ENCODE data around the gene SUPT4H1.
"Not testable (repeated sequence)": the region's sequence is repeated elsewhere in the genome, so short reads cannot be mapped to it uniquely, and the experiment has no call there.

Gene SUPT4H1

DNA sequence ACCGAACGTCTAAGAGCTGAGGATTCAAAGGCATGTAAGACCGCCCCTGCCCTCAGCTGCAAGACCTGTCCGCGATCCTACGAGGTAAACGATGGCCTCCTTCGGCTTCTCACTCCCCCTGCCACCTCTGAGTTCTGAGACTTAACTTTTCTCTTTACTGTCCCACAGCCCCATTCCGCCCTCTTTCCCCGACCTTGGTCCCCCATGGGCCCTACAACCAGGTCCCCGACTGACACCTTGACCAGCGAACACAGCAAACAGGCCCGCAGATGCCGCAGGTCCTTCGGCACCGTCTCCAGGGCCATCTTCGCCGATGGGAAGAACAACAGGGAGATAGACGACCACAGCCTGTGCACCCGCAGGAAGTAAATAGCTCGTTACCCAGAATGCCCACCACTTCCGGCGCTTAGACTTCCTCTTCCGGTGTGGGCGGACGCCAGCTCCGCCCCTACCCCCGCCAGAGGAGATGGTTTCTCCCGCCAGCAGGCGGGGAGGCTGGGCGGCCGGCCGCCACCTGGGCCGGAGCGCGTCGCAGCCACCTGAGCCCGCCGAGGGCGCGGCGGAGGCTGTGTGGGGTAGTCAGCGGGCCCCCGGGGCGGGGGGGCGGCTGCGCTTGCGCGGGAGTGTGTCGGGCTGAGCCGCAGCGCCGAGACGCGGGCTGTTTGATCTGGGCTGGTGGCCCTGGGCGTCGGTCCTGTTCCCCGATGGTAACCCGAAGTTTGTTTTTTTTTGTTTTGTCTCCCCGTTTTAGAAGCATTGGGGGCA is at the start of gene SUPT4H1:
Gene SUPT4H1, minus strand, starts transcription at position 371 of the 765 bp plus-strand sequence. Its CDS starts 66 bp downstream, at position 305.
- peak; percentile 86 to 90 for DNase-seq

DNA sequence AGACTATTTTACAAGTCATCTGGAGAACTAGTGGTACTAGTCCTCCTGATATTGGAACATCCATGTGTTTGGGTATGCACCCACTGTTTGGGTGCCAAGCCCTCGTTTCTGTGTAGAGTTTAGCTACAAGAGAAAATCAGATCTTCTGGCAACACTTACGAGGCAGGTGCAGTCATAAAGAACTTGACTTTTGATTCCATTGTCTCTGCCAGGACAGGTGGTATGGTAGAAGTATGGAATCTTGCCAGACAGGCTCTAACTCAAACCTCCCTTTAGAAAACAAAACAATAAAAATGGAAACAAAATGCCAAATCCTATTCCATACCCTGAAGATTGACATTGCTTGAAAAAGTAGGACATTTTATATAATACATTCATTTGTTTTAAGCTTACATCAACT is 49.3 kb upstream of the SUPT4H1 start:
- DNase-seq = no peak

DNA sequence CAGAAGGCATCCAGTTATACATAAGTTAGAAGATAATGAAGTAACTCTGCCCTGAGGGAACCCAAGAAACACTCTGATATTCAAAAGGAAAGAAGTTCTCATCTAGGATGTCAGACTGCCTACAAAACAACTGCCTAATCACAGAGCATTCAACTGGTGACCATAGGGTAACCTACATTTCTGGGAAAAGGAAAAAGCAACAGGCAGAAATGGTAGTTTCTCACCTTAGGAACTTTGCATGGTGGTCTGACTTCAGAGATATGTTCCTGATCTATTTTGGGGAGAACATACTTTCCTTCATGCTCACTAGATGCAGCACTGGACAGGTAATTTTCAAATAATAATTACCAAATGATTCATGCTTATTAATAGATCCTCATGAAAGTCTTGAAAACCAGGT is 48.8 kb upstream of the SUPT4H1 start:
- DNase-seq = no peak

DNA sequence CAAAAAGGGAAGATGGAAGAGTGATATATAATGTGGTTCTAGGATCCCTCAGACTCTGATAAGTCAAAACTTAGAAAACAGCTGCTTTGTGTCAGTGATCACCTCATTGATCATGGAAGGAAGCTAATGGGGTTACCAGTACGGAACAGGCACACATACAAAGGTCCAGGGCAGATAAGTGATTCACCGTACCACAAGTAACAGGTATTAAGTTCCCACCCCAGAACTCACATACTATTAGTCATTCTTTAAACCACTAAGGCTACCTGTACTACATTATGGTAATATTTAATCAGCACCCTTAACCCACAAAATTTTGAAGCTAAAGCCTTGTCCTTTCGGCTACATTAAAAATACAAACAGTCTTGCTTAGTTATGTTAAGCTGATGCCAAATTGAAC is 48.0 kb upstream of the SUPT4H1 start:
- no peak for DNase-seq

DNA sequence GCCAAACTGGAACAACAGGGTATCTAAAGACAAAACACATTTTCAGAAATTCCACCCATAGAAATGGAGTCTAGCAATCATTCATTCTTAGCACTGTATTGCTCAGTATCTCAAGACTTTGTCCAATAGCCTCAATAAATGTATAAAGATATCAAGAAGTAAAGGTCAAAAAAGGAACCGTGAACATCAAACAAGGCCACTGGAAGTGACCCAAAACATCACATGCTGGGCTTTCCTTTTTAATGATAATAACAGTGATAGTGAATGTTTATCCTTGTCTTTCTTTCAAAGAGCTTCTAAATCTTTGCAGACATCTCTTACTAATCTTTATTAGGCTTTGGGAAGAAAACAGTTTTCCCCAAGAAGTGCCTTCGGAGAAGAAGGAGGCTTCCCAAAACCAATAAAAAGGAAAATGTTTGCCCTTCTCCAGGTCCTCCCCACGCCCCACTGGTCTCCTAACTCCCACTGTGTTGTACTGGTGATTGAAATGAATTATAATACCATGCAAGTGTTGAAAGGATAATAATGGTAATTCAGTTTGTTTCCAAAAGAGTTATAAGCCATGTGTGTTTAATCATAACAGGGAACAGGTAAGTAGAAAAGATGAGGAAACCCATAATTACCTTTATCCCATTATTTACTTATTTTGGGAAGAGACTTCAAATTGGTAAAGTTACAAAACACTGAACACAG is 46.7 kb upstream of the SUPT4H1 start:
- no peak for DNase-seq

DNA sequence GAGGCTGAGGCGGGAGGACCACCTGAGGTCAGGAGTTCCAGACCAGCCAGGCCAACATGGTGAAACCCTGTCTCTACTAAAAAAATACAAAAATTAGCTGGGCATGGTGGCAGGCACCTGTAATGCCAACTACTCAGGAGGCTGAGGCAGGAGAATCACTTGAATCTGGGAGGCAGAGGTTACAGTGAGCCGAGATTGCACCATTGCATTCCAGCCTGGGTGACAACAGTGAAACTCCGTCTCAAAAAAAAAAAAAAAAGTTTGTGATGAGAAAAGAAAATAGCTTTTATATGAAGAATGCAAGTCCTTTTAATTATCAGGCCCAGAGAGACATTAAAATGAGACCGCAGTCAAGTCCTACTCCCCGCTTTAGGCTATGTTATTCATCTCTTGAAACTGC is 45.4 kb upstream of the SUPT4H1 start:
- DNase-seq = not testable (repeated sequence)

DNA sequence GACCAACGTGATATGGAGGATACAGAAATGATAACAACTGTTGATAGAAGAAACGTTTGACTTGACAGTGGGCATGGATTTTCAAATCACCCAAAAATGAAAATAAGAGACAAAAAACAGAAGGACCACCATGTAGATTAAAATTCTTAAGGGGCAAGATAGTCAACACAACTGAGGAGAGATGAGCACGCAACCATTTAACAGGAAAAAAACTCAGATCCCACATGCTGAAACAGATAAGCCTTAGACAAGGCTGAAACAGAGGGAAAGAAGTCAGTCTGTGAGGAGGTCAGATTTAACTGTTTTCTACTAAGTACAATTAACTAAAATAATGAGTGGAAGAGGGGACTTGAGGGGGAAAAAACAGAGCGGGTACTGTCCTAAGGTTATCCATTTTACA is 44.2 kb upstream of the SUPT4H1 start:
- no peak for DNase-seq

DNA sequence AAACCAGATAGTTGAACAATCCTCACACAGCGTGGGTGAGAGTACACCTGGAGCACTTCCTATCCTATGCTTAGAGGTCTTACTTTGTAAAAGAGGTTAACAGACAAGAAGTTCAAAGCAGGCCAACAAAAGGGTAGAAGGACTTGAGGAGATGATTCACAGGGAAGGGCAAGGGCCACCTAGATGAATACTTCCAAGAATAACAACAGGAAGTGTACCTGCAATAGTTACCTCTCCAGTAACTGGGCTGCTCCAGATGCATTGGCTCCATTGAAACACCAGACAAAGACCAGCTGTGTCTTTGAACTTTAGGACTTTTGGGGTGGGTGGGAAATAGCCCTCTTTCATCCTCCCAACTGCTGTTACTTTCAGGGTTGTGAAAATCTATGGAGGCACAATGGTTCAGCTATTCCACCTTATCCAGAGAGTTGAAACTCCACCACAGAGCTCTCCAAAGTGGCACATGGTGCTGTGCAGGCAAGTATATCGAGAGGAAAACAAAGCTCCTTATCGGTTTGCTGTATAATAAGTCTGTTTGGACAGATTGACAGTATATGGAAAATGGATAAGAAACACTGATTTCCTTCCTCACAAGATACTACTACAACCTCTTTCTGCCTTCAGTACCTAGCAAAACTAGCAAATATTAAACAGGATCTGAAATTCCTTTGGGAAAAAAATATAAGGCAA is 42.7 kb upstream of the SUPT4H1 start:
- no peak for DNase-seq

DNA sequence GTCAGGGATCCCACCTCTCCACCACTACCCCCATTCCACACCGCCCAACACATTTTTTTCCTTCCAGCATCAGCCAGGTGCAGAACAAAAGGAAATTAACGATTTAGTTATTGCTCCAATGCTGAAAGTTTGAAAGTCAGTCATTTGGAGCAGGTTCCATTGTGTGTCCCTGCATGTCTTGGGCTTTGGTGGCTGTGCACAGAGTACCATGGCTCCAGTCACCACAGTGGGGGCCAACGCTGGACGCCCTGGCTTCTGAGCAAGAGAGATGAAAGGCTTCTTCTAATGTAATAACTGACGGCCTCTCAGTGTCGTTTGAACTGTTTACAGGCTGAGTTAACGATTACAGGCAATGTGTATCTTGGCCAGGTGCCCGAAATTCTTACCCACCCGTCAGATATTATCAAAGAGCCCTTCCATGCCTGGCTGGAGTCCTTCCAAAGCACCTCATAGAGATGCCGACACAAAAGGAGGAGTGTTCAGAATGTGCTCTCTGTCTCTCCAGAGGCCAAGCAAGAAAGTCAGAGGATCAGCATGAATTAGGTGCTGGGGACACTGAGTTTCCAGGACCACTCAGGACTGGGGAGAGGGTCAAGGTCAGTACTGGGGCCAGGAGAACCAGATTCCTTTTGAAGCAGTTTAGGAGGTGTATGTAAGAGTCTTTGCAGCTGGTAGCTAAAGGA is 39.4 kb upstream of the SUPT4H1 start:
- DNase-seq = no peak

DNA sequence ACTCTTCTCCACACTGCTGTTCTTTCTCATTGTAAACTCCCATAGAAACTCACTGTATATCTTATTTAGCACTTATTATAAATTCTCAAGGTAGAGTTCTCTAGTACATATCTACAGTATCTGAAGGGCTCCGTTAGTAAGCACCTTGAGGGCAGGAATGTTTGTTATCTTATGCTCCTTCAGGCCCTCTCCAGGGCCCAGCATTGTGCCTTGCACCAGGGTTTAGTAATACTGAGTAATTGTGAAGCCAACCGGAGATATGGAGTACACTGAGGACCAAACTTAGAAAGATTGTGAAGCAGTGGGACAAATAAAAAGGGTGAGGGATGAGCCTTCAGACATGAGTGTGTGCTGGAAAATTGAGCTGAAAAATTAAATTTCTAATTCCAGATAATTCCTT is 38.9 kb upstream of the SUPT4H1 start:
- DNase-seq = no peak

DNA sequence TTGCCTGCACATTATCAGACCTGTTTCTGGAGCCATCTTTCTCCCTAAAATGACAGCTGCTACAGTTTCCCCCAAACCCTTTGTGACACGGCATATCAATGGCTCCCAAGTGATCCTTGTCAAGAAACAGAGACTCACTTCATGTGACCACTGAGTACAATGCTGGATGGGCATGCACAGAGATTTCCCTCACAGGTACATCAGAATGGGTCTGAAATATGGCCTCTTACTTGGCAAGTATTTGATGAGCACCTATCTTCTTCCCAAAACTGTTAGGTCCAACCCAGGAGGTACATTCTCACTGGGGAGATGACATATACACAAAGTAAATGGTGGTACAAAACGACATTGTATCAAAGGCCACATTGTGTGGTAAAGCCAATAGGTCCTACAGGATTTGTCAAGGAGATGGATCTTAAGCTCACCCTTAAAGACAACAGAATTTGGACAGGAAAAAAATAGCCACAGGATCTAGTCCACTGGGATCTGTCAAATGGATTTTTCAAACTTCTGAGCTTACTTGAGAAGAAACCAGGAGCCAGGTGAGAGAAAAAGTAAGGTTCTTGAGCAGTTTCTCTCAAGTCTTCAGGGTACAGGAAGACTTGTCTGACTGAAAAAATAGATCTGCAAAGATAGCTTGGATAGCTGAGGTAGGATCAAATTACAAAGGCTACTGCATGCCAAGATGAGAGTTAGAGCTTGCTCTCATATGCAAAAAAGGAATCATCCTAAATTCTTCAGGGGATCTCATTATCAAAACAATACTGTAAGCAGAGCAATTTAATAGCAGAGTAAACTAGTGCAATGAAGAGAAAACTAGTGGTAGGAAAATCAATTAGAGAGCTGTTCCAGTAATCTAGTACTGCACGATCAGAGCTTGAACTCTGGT is 36.5 kb upstream of the SUPT4H1 start:
- no peak for DNase-seq

DNA sequence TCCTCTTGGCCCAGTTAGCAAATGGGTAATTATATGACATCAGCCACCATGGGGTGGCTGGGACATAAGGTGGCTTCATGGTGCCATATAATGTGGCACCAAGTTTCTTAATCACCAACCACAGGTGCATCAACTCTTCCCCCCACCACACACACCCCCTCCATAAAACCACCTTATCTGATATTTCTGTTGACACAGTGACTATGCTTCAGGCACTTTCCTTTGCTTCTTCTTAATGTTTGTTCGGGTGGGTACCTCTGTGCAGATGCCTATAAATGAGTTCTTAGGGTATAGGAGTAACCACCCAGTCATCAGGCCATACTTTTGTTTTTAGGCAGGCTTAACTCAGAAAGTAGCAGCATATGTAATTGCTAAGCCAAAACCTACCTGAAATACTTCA is 35.8 kb upstream of the SUPT4H1 start:
- no peak for DNase-seq

DNA sequence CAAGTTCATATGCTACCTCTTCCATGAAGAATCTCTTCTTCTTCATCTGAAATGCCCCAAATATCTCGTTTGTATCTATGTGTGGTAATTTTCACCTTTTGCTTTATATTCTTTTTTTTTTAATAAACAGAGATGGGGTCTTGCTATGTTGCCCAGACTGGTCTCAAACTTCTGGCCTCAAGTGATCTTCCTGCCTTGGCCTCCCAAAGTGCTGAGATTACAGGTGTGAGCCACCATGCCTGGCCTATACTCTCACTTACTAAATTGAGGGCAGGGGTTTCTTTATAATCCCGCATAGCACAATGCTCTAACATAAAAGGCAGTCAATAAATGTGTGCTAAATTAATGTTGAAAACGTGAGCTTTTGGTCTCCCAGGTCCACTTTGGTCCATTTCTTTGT is 34.7 kb upstream of the SUPT4H1 start:
- no peak for DNase-seq

DNA sequence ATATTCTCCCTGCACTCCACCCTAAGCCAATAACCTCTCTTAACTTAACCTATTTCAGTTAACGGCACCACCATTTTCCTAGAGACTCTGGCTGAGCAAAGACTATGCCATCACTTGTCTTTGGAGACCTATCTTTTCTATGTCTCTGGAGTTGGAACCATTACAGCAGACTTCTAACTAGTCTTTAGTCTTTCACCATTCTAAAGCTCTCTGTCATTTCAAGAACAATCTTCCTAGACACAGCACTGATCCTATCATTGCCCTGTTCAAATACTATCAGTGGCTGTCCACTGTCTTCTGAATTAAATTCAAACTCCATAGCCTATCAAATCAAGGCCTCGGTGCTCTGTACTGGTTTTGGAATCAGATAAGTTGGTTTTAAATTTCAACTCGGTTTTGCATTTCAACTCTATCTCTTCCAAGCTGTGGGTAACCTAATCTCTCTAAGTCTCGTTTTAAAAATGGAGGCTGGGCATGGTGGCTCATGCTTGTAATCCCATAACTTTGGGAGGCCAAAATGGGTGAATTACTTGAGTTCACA is 33.4 kb upstream of the SUPT4H1 start:
- DNase-seq = no peak

DNA sequence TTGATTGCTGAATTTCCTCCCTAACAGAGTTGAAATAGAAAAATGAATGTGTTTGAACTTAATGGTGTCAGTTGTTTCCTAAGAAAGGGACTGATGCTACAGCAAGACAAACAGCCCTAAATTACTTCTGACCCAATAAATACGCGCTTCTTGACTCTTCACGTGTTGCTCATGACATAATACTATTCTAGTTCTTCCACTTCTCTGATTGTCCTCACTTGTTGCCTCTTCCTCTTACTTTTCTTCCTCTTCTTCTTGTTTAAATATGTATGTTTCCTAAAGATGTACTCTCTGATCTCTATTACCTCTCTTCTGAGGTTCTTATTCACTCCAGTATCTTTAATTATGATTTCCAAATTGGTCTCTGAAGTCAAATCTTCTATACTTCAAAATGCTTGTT is 32.9 kb upstream of the SUPT4H1 start:
- DNase-seq = no peak

DNA sequence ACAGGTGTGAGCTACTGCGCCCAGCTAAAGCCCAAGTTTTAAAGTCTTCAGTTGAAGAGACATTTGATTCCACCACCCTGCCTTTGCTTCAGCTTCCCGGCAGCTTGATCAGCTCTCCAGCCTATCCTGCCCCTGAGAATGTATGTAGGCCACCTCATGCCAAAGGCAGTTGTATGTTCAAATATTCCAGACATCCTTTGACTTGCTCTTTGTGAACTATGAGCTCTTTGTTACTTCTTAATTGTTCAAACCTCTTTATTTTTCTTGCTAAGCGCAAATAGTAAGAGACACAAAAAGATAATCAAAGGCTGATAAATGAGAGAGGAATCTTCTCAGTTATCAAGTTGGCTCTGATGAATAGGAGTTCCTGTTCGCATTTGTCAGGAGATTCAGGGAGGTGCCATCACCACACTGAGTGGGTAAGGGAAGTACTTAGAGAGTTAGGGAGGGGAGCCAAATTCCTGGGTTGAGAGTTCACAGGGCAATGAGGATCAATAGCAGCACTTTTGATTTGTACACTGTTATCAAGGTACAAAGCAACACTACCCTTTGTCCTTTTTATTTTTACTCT is 32.0 kb upstream of the SUPT4H1 start:
- DNase-seq = no peak

DNA sequence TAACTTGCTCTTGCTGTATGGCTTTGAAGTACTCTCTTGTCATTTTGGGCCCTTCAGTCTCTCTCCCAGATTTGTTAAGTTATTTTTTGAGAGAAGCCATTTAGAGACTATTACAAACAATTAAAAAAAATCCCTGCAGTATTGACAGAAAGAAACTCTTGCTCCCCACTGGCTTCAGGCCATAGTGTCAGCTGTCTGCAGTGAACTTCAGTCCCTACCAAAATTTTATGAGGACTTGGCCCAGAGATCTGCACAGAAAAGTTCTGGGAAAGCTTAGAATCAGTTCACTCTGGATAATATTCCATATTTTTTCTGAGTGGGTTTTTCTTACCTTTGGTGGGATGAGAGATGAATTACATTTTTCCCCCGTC is 30.9 kb upstream of the SUPT4H1 start:
- no peak for DNase-seq

DNA sequence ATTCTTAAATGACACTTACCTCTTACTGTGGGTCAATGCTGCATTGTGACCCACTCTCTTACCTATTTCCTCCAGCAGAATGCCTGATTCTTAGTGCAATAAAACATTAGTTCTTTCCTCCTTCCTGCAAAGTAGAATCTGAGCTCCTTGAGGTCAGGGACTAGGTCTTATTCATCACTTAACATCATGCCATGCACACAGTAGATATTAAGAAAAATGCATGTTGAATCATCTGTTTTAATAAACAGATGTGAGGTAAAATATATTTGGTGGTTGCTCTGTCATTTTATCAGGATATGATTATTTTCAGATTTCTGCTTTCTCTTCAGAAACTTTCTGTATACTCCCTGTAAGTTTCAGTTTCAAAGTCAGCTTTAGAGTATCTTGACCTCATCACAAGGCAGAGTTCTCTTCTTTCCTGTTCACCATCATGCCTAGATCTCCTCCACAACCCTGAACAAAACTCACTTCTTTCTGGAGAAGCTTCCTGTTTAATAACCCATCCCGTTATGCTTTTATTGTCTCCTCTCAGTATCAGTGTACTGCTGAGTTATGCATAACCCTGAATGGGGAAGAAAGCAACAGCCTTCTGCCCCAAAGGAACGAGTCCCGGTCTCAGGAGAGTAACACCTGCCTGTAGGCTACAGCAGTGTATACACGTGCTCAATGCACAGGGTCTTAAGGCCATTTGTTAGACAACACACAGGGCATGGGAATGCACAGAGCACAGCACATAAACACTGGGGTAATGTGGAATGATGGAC is 30.3 kb upstream of the SUPT4H1 start:
- DNase-seq = no peak

DNA sequence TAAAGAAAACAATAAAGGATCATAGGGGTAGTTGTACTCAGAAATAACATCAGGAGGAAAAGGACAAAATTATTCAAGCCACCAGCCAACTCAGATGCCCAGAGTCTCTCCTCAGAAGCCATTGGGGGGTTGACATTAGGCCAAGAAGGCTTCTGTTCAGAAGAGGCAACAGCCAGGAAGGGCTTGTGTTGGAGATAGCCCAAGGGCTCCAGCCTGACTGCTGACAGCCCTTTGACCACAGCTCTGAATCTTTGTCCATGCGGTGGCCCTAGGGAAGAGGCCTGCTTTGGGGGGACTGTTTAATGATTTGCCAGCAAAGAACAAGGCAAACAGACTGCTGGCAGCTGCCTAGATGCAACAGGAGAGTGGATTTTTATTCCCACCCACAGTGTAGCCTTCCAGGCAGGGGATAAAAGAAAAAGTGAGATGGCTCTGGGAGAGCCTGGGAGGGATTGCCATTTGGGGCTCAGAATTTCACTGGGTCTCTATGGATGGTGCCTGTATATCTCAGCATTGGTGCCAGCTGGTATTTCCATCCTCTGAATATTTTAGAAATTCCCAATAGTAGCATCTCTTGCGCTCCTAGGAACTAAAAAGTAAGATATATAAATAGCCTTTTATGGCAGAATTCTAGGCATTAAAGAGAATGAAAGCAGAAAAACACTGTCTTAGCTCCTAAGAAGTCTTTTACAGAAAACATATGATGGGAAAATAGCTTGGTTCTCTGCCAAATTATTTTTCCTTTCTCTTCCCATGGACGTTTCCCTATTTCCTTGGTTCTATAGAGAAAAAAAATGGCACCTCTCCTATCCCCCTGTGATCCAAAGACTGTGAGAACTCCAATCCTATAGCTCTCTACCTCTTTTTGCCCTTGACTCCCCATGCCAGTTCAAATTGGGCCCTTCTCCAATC is 29.4 kb upstream of the SUPT4H1 start:
- DNase-seq = no peak

Data from activated CD4-positive, alpha-beta T cell treated with anti-CD3 and anti-CD28 coated beads, Interleukin-2, amount 50 U/mL, for 48 hours (primary cell).